HG03135 (cell line): ENCODE results near the gene KRT4.

Experiments
- ATAC-seq: cut with Tn5 transposase; IDR thresholded peaks from one replicate; pipeline ENCODE4 v1.9.1; 2021; ENCODE audit warnings: mild to moderate bottlenecking, moderate library complexity; ENCODE audit not compliant: unreplicated experiment

KRT4 gene

GRCh38 chr12:52837413-52837741, 23.5 kb upstream of the KRT4 start:
- ATAC-seq, result no peak

GRCh38 chr12:52836491-52837412, 22.8 kb upstream of the KRT4 start:
- no peak for ATAC-seq

GRCh38 chr12:52836042-52836466, 22.1 kb upstream of the KRT4 start:
- ATAC-seq, result no peak

- no peak for ATAC-seq
These were observed 21.5 kb upstream of the KRT4 start for GRCh38 chr12:52835271-52836041.

- no peak for ATAC-seq
These were observed 20.7 kb upstream of the KRT4 start for GRCh38 chr12:52834727-52835001.

- ATAC-seq, result no peak
These were observed 20.2 kb upstream of the KRT4 start, which contains the start of gene KRT79 for GRCh38 chr12:52833922-52834726. KRT79 (minus strand) TSS chr12:52834311; CDS start chr12:52834260, 51 bp downstream.

GRCh38 chr12:52832985-52833905, 19.3 kb upstream of the KRT4 start:
- ATAC-seq, result no peak

GRCh38 chr12:52832451-52832850, 18.5 kb upstream of the KRT4 start:
- no peak for ATAC-seq

- no peak for ATAC-seq
These were observed 17.3 kb upstream of the KRT4 start for GRCh38 chr12:52831251-52831650.

GRCh38 chr12:52829986-52830770, 16.3 kb upstream of the KRT4 start:
- no peak for ATAC-seq

- ATAC-seq, result no peak
These were observed 14.7 kb upstream of the KRT4 start for GRCh38 chr12:52828591-52829021.

- no peak for ATAC-seq
These were observed 14.2 kb upstream of the KRT4 start for GRCh38 chr12:52828156-52828555.

- ATAC-seq, result no peak
These were observed 13.7 kb upstream of the KRT4 start for GRCh38 chr12:52827499-52828090.

- ATAC-seq, result no peak
These were observed 12.9 kb upstream of the KRT4 start for GRCh38 chr12:52826611-52827498.

- ATAC-seq, result no peak
These were observed 12.0 kb upstream of the KRT4 start for GRCh38 chr12:52825961-52826360.

- ATAC-seq, result no peak
These were observed 11.0 kb upstream of the KRT4 start for GRCh38 chr12:52824741-52825410.

- no peak for ATAC-seq
These were observed 10.0 kb upstream of the KRT4 start for GRCh38 chr12:52823761-52824450.
